GM18951 (cell line): ENCODE data around the gene FAM210B.

ENCODE experiments used
- POLR2A ChIP-seq: IDR thresholded peaks from 4 replicates; pipeline ENCODE4 v1.6.1; 2011; ENCODE audit warnings: mild to moderate bottlenecking; ENCODE audit not compliant: insufficient read length, insufficient read depth; ENCODE audit errors: extremely low read depth
- in situ Hi-C: fragments of 300-500 bp; cut with MboI; formaldehyde crosslinking; loops from one replicate; pipeline ENCODE4 v1.12.0; 2022; ENCODE audit warnings: low sequenced_read_pairs, mixed read lengths, inconsistent platforms; ENCODE audit not compliant: unreplicated experiment

Gene FAM210B

GRCh38 chr20:56348305-56348693 lies 10.5 kb upstream of the FAM210B start:
- in situ Hi-C loops: loop anchor here (25.0 kb wide), 1 partner anchor 1661 kb away; no protein-coding TSS in a partner anchor
- no peak for TF ChIP-seq POLR2A

- no peak for TF ChIP-seq POLR2A
Observed at GRCh38 chr20:56348746-56349145, 10.0 kb upstream of the FAM210B start.

GRCh38 chr20:56350842-56351241 lies 7.9 kb upstream of the FAM210B start:
- in situ Hi-C loops: no loop called here
- no peak for TF ChIP-seq POLR2A

More at GRCh38 chr20:56348746-56349145, 10.0 kb upstream of the FAM210B start:
- in situ Hi-C loops: loop anchor here (25.0 kb wide), 1 partner anchor 1661 kb away; no protein-coding TSS in a partner anchor

GRCh38 chr20:56352345-56353055 lies 6.3 kb upstream of the FAM210B start:
- TF ChIP-seq POLR2A: no peak
- in situ Hi-C loops: no loop called here

GRCh38 chr20:56353356-56353755 lies 5.4 kb upstream of the FAM210B start:
- in situ Hi-C loops: no loop called here
- TF ChIP-seq POLR2A: no peak

GRCh38 chr20:56358070-56358469 lies 704 bp upstream of the FAM210B start:
- no peak for TF ChIP-seq POLR2A
- in situ Hi-C loops: no loop called here

GRCh38 chr20:56359212-56360132 lies 698 bp downstream of the FAM210B start:
- in situ Hi-C loops: no loop called here

GRCh38 chr20:56360133-56360907 lies 1.5 kb downstream of the FAM210B start:
- in situ Hi-C loops: no loop called here
- TF ChIP-seq POLR2A: no peak

More at GRCh38 chr20:56359212-56360132, 698 bp downstream of the FAM210B start:
- no peak for TF ChIP-seq POLR2A

- in situ Hi-C loops: no loop called here
- no peak for TF ChIP-seq POLR2A
Observed at GRCh38 chr20:56360908-56361205, 2.1 kb downstream of the FAM210B start.

- no peak for TF ChIP-seq POLR2A
- in situ Hi-C loops: no loop called here
Observed at GRCh38 chr20:56361900-56362299, 3.1 kb downstream of the FAM210B start.

GRCh38 chr20:56362833-56363413 lies 4.1 kb downstream of the FAM210B start:
- in situ Hi-C loops: no loop called here
- no peak for TF ChIP-seq POLR2A

GRCh38 chr20:56363491-56363890 lies 4.7 kb downstream of the FAM210B start:
- in situ Hi-C loops: no loop called here
- TF ChIP-seq POLR2A: no peak
